Ectodermal cell (in vitro differentiated cells): ENCODE results near the gene GNAL.
A peak's percentile ranks its signal among the peaks of the same experiment; 100 is the strongest.
"Not testable (repeated sequence)": the region's sequence is repeated elsewhere in the genome, so short reads cannot be mapped to it uniquely, and the experiment has no call there.

Experiments used
- H3K27ac ChIP-seq: 2 replicates; pipeline ENCODE4 v1.7.0; 2013; ENCODE audit warnings: mild to moderate bottlenecking, low read depth, low read length; ENCODE audit not compliant: insufficient read depth, poor library complexity, severe bottlenecking
- H3K27me3 ChIP-seq: 2 replicates; pipeline ENCODE4 v1.7.0; 2013; ENCODE audit warnings: mild to moderate bottlenecking, low read length; ENCODE audit not compliant: insufficient read depth, control insufficient read depth, poor library complexity, severe bottlenecking
- H3K36me3 ChIP-seq: one replicate; pipeline ENCODE4 v1.7.0; 2013; ENCODE audit warnings: low read length; ENCODE audit not compliant: control insufficient read depth, insufficient read depth
- H3K4me1 ChIP-seq: one replicate; pipeline ENCODE4 v1.7.0; 2013; ENCODE audit warnings: low read length; ENCODE audit not compliant: control insufficient read depth, insufficient read depth
- H3K4me3 ChIP-seq: 2 replicates; pipeline ENCODE4 v1.7.0; 2013; ENCODE audit warnings: low read depth, low read length, control low read depth; ENCODE audit not compliant: insufficient read depth
- H3K9me3 ChIP-seq: 2 replicates; pipeline ENCODE4 v1.7.0; 2013; ENCODE audit warnings: mild to moderate bottlenecking, low read length, moderate library complexity; ENCODE audit not compliant: control insufficient read depth
- WGBS, 2 experiments: methylation state at CpG; one replicate each; pipeline ENCODE4 v1.1.7; 2013; ENCODE audit warnings: missing lambda C conversion rate in 2 of 2; 5-methylcytosine and 5-hydroxymethylcytosine counted together

The GNAL gene

DNA sequence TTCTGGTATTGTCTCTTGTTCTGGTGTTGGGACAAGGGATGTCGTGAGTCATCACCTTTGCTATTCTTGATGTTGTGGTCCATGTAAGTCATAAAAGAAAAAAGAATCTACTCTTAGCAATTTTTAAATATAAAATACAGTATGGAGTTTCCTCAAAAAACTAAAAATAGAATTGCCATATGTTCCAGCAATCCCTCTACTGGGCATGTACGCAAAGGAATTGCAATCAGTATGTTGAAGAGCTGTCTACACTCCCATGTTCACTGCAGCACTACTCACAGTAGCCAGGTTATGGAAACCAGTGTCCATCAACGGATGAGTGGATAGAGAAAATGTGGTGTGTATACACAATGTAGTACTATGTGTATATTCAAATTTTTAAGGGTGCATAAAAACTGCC lies 10.9 kb upstream of the GNAL start:
- WGBS, 2 experiments = 92 to 100% methylated on average over 1 to 3 of the region's 3 CpGs
- no peak overlapping the region for H3K4me3 ChIP-seq
- H3K9me3 ChIP-seq = no peaks in the 10 kb centered on the region
- H3K4me1 ChIP-seq = no peaks in the 10 kb centered on the region
- no peaks in the 10 kb centered on the region for H3K27me3 ChIP-seq
- H3K27ac ChIP-seq = no peak overlapping the region
- no peaks in the 10 kb centered on the region for H3K36me3 ChIP-seq

- 1% methylated on average over 72 of the region's 72 CpGs for WGBS, 2 experiments
- no peaks in the 10 kb centered on the region for H3K36me3 ChIP-seq
- H3K4me3 ChIP-seq = peak overlapping the region; percentile 71
- H3K4me1 ChIP-seq = no peaks in the 10 kb centered on the region
- H3K27ac ChIP-seq = no peak overlapping the region
- peaks cover 30% of the 10 kb centered on the region for H3K27me3 ChIP-seq
- no peaks in the 10 kb centered on the region for H3K9me3 ChIP-seq
Measured at GRCh38 chr18:11689669-11690565, 853 bp downstream of the GNAL start.

GRCh38 chr18:11690660-11691059 lies 1.6 kb downstream of the GNAL start:
- H3K4me3 ChIP-seq, H3K36me3 ChIP-seq, H3K9me3 ChIP-seq, H3K4me1 ChIP-seq, H3K27ac ChIP-seq: not testable (repeated sequence)
- H3K27me3 ChIP-seq = peaks cover 30% of the 10 kb centered on the region
- no CpG with 5 or more reads among the region's 5 CpGs for WGBS, 2 experiments

- Histone ChIP-seq H3K27ac (no peak overlapping the region), H3K4me3 (no peak overlapping the region), H3K9me3 (no peaks in the 10 kb centered on the region), H3K36me3 (no peaks in the 10 kb centered on the region), H3K4me1 (no peaks in the 10 kb centered on the region), H3K27me3 (peaks cover 4% of the 10 kb centered on the region)
- 89 to 92% methylated on average over 2 of the region's 2 CpGs for WGBS, 2 experiments
Measured at GRCh38 chr18:11695736-11696135, 6.7 kb downstream of the GNAL start.

DNA sequence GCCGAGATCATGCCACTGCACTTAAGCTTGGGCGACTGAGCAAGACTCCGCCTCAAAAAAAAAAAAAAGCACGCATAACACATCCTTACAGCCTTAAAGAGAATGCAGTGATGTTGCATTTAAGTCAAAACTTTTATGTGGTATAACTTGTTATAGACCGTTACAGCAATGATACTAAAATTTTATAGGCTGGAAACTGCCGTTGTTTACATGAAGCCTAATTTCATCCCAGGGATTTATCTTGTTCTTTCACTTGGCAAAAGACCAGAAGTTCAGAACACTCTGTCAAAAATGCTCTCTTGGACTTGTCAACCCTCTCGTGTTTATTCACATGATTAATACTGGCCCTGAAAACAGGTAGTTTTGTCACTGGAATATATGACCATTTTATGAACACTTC lies 7.4 kb downstream of the GNAL start:
- Histone ChIP-seq H3K36me3 (no peaks in the 10 kb centered on the region), H3K4me3 (no peak overlapping the region), H3K27me3 (peaks cover 4% of the 10 kb centered on the region), H3K4me1 (no peaks in the 10 kb centered on the region), H3K27ac (no peak overlapping the region), H3K9me3 (no peaks in the 10 kb centered on the region)
- WGBS, 2 experiments = 94 to 95% methylated on average over 6 to 7 of the region's 7 CpGs

GRCh38 chr18:11700876-11701275 lies 11.8 kb downstream of the GNAL start:
- H3K4me1 ChIP-seq = no peaks in the 10 kb centered on the region

DNA sequence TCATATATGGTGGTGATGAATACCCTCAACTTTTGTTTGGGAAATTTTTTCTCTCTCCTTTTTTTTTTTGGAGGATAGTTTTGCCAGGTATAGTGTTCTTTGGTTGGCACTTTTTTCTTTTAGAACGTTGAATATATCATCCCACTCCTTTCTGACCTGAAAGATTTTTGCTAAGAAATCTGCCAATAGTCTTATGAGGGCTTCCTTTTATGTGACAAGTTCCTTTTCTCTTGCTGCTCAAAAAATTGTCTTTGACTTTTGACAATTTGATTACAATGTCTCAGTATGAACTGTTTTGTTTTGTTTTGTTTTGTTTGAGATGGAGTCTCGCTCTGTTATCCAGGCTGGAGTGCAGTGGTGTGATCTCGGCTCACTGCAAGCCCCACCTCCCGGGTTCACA lies 21.5 kb downstream of the GNAL start:
- Histone ChIP-seq H3K36me3 (no peaks in the 10 kb centered on the region), H3K4me1 (no peaks in the 10 kb centered on the region), H3K9me3 (no peaks in the 10 kb centered on the region), H3K27ac (no peak overlapping the region), H3K27me3 (no peaks in the 10 kb centered on the region), H3K4me3 (no peak overlapping the region)
- 91 to 98% methylated on average over 3 to 4 of the region's 4 CpGs for WGBS, 2 experiments

More at GRCh38 chr18:11700876-11701275, 11.8 kb downstream of the GNAL start:
- Histone ChIP-seq H3K9me3 (no peaks in the 10 kb centered on the region), H3K27ac (no peak overlapping the region), H3K4me3 (no peak overlapping the region), H3K27me3 (no peaks in the 10 kb centered on the region), H3K36me3 (no peaks in the 10 kb centered on the region)
- WGBS, 2 experiments = 96 to 98% methylated on average over 6 of the region's 6 CpGs

GRCh38 chr18:11713756-11714155 lies 24.7 kb downstream of the GNAL start:
- Histone ChIP-seq H3K4me1 (no peaks in the 10 kb centered on the region), H3K27ac (no peak overlapping the region), H3K27me3 (no peaks in the 10 kb centered on the region), H3K36me3 (no peaks in the 10 kb centered on the region), H3K4me3 (no peak overlapping the region), H3K9me3 (no peaks in the 10 kb centered on the region)
- 75 to 79% methylated on average over 6 of the region's 6 CpGs for WGBS, 2 experiments

- Histone ChIP-seq H3K4me3 (no peak overlapping the region), H3K9me3 (no peaks in the 10 kb centered on the region)
- WGBS, 2 experiments = 29 to 37% methylated on average over 7 of the region's 7 CpGs
Measured at GRCh38 chr18:11714244-11714918, 25.3 kb downstream of the GNAL start.

GRCh38 chr18:11716767-11717315 lies 27.8 kb downstream of the GNAL start:
- H3K4me3 ChIP-seq, H3K27ac ChIP-seq, H3K36me3 ChIP-seq, H3K4me1 ChIP-seq, H3K9me3 ChIP-seq, H3K27me3 ChIP-seq: not testable (repeated sequence)
- WGBS, 2 experiments = 97% methylated on average over 24 of the region's 24 CpGs

More at GRCh38 chr18:11714244-11714918, 25.3 kb downstream of the GNAL start:
- Histone ChIP-seq H3K27ac (no peak overlapping the region), H3K4me1 (no peaks in the 10 kb centered on the region), H3K27me3 (no peaks in the 10 kb centered on the region), H3K36me3 (no peaks in the 10 kb centered on the region)
